Neutrophil (primary cell): ENCODE results near the gene LRRFIP2.

Experiments used
- H3K27ac ChIP-seq: fragments of 200-600 bp; sonication (generic); 2 replicates; pipeline ENCODE4 v1.5.1; 2016; ENCODE audit warnings: mild to moderate bottlenecking, moderate library complexity
- H3K27me3 ChIP-seq: fragments of 200-600 bp; sonication (generic); 2 replicates; pipeline ENCODE4 v1.6.0; 2016; ENCODE audit warnings: mild to moderate bottlenecking
- H3K36me3 ChIP-seq: fragments of 200-600 bp; sonication (generic); 2 replicates; pipeline ENCODE4 v1.5.1; 2017
- H3K4me1 ChIP-seq, 2 experiments: fragments of 200-600 bp in 1 of 2; sonication (generic) in 1 of 2; 1 replicate in 1 of 2; 2 replicates in 1 of 2; pipeline versions ENCODE4 v1.5.1 to v1.6.1; 2013 to 2016; ENCODE audit warnings: low read depth in 1 of 2, low read length in 1 of 2, mild to moderate bottlenecking in 1 of 2, moderate library complexity in 1 of 2; ENCODE audit not compliant: control insufficient read depth in 1 of 2, insufficient read depth in 1 of 2
- H3K4me3 ChIP-seq, 2 experiments: fragments of 200-600 bp in 1 of 2; sonication (generic) in 1 of 2; 1 replicate in 1 of 2; 2 replicates in 1 of 2; pipeline ENCODE4 v1.5.1; 2013 to 2016; ENCODE audit warnings: low read depth in 1 of 2, low read length in 1 of 2, mild to moderate bottlenecking in 1 of 2, moderate library complexity in 1 of 2
- H3K9me3 ChIP-seq: fragments of 200-600 bp; sonication (generic); 2 replicates; pipeline ENCODE4 v1.5.1; 2016
- CTCF ChIP-seq: fragments of 200-600 bp; sonication (generic); IDR thresholded peaks from 2 replicates; pipeline ENCODE4 v1.5.1; 2016; ENCODE audit warnings: antibody characterized with exemption

The LRRFIP2 gene

GRCh38 chr3:37032961-37033360 lies 141.4 kb downstream of the LRRFIP2 start:
- Histone ChIP-seq H3K4me1 (peaks cover 0 to 3% of the 10 kb centered on the region in 2 experiments), H3K27me3 (no peaks in the 10 kb centered on the region), H3K4me3 (no peak overlapping the region), H3K9me3 (no peaks in the 10 kb centered on the region), H3K27ac (no peak overlapping the region), H3K36me3 (peaks cover 60% of the 10 kb centered on the region)
- TF ChIP-seq CTCF, result no peak

- Histone ChIP-seq H3K36me3 (peaks cover 65% of the 10 kb centered on the region), H3K27me3 (no peaks in the 10 kb centered on the region)
Measured at GRCh38 chr3:37031096-37031682, 143.2 kb downstream of the LRRFIP2 start.

GRCh38 chr3:37030588-37030987 lies 143.8 kb downstream of the LRRFIP2 start:
- no peak overlapping the region for H3K4me3 ChIP-seq
- H3K4me1 ChIP-seq, result no peaks in the 10 kb centered on the region
- H3K9me3 ChIP-seq, result no peaks in the 10 kb centered on the region
- TF ChIP-seq CTCF, result no peak
- no peaks in the 10 kb centered on the region for H3K27me3 ChIP-seq
- H3K27ac ChIP-seq, result no peak overlapping the region
- peaks cover 65% of the 10 kb centered on the region for H3K36me3 ChIP-seq

More at GRCh38 chr3:37031096-37031682, 143.2 kb downstream of the LRRFIP2 start:
- H3K27ac ChIP-seq, result no peak overlapping the region
- no peak for TF ChIP-seq CTCF
- H3K9me3 ChIP-seq, result no peaks in the 10 kb centered on the region
- no peak overlapping the region for H3K4me3 ChIP-seq
- no peaks in the 10 kb centered on the region for H3K4me1 ChIP-seq

DNA sequence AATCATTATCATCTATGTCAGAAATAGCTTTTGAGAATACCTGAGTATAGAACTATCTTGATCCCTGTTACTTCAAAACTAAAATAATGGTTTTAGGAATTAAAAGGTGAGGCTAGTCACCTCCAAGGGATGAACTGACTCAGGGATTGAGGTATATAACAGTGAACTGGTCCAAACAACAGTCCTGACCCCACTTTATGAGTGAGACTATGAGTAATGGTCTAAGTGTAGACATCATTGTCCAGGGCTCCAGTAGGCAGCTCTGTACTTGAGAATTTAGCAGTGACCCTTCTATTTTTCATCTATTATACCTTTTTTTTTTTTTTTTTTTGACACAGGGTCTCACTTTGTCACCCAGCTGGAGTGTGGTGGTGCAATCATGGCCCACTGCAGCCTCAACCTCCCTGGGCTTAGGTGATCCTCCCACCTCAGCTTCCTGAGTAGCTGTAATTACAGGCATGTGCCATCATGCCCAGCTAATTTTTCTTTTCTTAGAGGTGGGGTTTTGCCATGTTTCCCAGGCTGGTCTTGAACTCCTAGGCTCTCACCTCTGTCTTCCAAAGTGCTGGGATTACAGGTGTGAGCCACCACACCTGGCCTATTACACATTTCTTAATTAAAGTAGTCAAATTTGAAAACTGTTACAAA lies 144.7 kb downstream of the LRRFIP2 start:
- no peak overlapping the region for H3K4me3 ChIP-seq
- H3K9me3 ChIP-seq, result no peaks in the 10 kb centered on the region
- no peak overlapping the region for H3K27ac ChIP-seq
- H3K4me1 ChIP-seq, result peaks cover 0 to 4% of the 10 kb centered on the region in 2 experiments
- no peak for TF ChIP-seq CTCF
- peaks cover 65% of the 10 kb centered on the region for H3K36me3 ChIP-seq
- H3K27me3 ChIP-seq, result no peaks in the 10 kb centered on the region

- no peak overlapping the region for H3K27ac ChIP-seq
- no peak overlapping the region for H3K4me3 ChIP-seq
- peaks cover 61% of the 10 kb centered on the region for H3K36me3 ChIP-seq
- TF ChIP-seq CTCF, result no peak
- no peaks in the 10 kb centered on the region for H3K27me3 ChIP-seq
- H3K4me1 ChIP-seq, result peaks cover 0 to 6% of the 10 kb centered on the region in 2 experiments
- H3K9me3 ChIP-seq, result no peaks in the 10 kb centered on the region
Measured at GRCh38 chr3:37029111-37029510, 145.3 kb downstream of the LRRFIP2 start.
